Activated T-cell treated with anti-CD3 and anti-CD28 coated beads, Interleukin-2, amount 50 U/mL, for 72 hours (primary cell): Measurements from ENCODE around the gene SEMA7A. TPM values are rescaled to one million over a fixed set of nuclear protein-coding genes. Genes with fewer than 3 reads are reported as not detected.
A peak's percentile ranks its signal among the peaks of the same experiment; 100 is the strongest.

Source experiments
- ATAC-seq, 2 donors: fragments of 150-1000 bp; cut with Tn5 transposase; replicated peaks in 1 of 2; 2 replicates each; pipeline ENCODE4 v1.10.0; 2021; ENCODE audit warnings: moderate library complexity in 2 of 2, mild to moderate bottlenecking in 1 of 2
- DNase-seq, 2 donors: peaks; one replicate each; pipeline ENCODE4 v3.0.0; 2021 to 2022; ENCODE audit warnings: mixed read lengths in 1 of 2
- H3K27ac Mint-ChIP-seq: one replicate; pipeline ENCODE4 v1.8.0; 2022; ENCODE audit warnings: mild to moderate bottlenecking, moderate library complexity, mixed read lengths
- H3K27me3 Mint-ChIP-seq: one replicate; pipeline ENCODE4 v1.8.0; 2022; ENCODE audit warnings: low read depth, mixed read lengths
- H3K36me3 Mint-ChIP-seq, 2 donors: one replicate each; pipeline ENCODE4 v1.8.0; 2022; ENCODE audit warnings: mixed read lengths in 2 of 2, mild to moderate bottlenecking in 1 of 2; ENCODE audit not compliant: insufficient read depth in 2 of 2
- H3K4me1 Mint-ChIP-seq: one replicate; pipeline ENCODE4 v1.8.0; 2022; ENCODE audit warnings: low read depth, mixed read lengths
- H3K4me3 Mint-ChIP-seq, 2 donors: one replicate each; pipeline ENCODE4 v1.8.0; 2022; ENCODE audit warnings: mild to moderate bottlenecking in 2 of 2, mixed read lengths in 2 of 2, moderate library complexity in 2 of 2
- H3K9me3 Mint-ChIP-seq, 2 donors: one replicate each; pipeline ENCODE4 v1.8.0; 2022; ENCODE audit warnings: mixed read lengths in 2 of 2
- total RNA-seq, 2 donors: library from RNA; stranded (reverse); gene quantifications; one replicate each; pipeline ENCODE4 v1.2.3, GENCODE V29; 2022

SEMA7A gene
- total RNA-seq, 2 donors from 2014 or later: 46.7 to 57.1 TPM

DNA sequence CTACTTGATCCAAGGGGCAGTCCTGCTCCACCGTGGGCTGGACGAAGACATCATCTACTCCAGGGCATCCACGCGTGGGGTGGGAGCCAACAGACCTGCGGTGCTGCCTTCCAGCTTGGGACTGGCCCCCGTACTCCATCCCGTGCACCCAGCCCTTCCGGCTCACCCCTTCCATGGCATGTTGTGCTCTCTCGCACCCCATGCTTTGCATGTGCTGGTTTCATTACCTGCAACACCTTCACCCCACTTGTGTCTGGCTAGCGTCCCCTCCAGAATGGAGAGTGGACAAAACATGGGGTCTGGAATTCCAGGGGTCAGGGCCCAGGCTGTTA is 30.2 kb downstream of the SEMA7A start:
- peak overlapping the region; percentile 56 for H3K27ac Mint-ChIP-seq
- peak overlapping the region; percentile 42 to 61 for H3K4me3 Mint-ChIP-seq
- H3K27me3 Mint-ChIP-seq: no peaks in the 10 kb centered on the region
- peaks cover 88% of the 10 kb centered on the region for H3K4me1 Mint-ChIP-seq
- no peaks in the 10 kb centered on the region for H3K9me3 Mint-ChIP-seq
- DNase-seq (no peak), ATAC-seq (no peak)
- no peaks in the 10 kb centered on the region for H3K36me3 Mint-ChIP-seq

DNA sequence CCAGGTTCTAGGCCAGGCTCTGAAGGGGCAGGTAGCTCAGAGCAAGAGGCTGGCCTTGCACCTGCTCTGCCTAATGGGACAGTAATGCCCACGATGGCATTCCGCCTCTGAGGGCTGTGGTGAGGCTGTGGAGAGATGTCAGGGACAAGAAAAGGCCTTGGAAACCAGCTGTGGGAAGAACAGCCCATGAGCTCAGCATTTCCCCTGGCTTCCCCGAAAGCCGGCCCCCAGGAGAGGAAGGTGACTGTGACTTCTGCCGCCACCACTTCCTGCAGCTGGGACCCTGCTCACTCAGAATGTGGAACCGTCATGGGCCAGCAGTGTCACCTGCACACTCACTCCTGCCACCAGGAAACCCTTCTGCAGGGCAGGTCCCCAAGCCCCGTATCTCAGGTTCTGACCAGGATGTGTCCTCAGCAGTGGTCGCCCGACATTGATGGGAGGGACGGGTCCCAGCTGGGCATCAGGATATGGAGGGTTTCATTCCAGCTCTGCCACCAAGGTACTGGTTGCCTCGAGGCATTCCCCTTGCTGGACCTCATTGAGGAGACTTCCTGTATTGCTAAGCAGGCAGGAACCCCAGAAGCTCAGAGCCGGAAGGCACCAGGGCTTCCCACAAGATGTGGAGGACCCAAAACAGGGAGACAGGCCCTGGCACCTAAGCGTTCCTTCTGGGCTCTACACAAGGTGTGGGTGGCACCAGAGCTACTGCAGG is 30.7 kb downstream of the SEMA7A start:
- ATAC-seq: peak; percentile 77 to 87
- peaks cover 93% of the 10 kb centered on the region for H3K4me1 Mint-ChIP-seq
- no peaks in the 10 kb centered on the region for H3K27me3 Mint-ChIP-seq
- no peaks in the 10 kb centered on the region for H3K9me3 Mint-ChIP-seq
- H3K4me3 Mint-ChIP-seq: peak overlapping the region; percentile 42 to 61
- H3K27ac Mint-ChIP-seq: peak overlapping the region; percentile 56
- H3K36me3 Mint-ChIP-seq: no peaks in the 10 kb centered on the region
- DNase-seq: peak; percentile 89 to 90

DNA sequence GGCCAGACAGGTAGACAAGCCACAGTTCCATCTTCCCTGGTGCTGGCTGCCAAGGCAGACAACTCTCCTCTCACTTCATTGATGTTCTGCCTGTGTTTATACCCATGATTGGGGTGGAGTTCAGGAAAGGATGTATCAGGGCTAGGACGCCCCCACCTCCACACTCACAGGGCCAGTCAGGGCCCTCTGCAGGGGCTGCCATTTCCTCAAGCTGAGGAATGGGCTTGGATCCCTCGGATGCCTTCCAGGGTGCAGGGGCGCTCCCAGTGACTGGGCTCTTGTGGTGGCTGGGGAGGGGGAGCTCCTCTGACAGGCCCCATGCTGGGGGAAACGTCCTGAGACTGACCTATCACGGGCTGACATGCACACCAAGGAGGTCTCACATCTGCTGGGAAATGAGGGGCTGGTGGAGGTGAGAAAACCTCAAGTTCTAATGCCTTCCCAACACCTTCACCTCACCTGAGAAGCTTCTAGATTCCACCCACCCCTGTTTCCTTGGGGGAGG is 31.4 kb downstream of the SEMA7A start:
- Mint-ChIP-seq H3K4me1 (peaks cover 93% of the 10 kb centered on the region), H3K27me3 (no peaks in the 10 kb centered on the region), H3K9me3 (no peaks in the 10 kb centered on the region), H3K36me3 (no peaks in the 10 kb centered on the region), H3K27ac (peak overlapping the region; percentile 56), H3K4me3 (peak overlapping the region; percentile 42 to 61)
- no peak for ATAC-seq
- DNase-seq: peak in 1 of 2 donors; percentile 12

DNA sequence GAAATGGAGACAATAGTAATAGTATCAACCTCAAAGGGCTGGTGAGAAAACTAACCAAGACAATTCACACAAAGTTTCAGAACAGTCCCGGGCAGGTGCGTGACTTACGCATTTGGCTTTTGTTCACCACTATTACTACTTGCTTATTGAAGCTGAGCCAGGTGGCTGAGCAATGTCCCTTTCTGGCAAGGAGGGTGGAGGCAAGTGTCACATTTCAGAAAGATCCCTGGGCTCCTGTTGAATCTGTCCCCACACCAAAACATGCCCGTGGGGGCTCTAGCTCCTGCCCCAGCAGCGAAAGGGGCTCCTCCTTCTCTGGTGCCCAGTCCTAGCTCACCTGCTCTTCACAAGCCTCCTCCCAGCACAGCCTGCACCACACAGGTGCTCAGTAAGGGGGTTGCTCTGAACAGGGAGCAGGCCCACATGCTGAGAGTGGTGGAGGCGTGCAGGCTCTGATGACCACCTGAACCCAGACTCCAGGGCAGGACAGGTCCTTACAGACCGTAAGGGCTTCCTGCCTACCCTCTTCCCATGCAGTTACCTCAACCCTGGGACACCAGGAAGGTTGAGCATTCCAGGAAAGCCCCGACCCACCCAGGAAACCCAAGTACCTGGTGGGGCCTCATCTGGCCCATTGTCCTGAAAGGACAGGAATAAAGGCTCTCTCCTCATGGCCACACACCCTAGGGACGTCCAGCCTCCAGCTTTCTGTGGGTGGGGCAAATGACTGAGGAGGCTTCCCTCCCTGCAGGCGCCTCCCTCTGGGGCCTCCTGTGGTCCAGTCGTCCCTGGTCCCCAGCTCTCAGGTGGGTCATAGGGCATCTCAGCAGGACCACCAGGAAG is 32.6 kb downstream of the SEMA7A start:
- Mint-ChIP-seq H3K4me3 (peak overlapping the region; percentile 42 to 67), H3K27me3 (no peaks in the 10 kb centered on the region), H3K4me1 (peaks cover 95% of the 10 kb centered on the region), H3K36me3 (no peaks in the 10 kb centered on the region), H3K9me3 (no peaks in the 10 kb centered on the region), H3K27ac (peak overlapping the region; percentile 79)
- peak; percentile 20 to 36 for ATAC-seq
- peak; percentile 50 to 76 for DNase-seq

DNA sequence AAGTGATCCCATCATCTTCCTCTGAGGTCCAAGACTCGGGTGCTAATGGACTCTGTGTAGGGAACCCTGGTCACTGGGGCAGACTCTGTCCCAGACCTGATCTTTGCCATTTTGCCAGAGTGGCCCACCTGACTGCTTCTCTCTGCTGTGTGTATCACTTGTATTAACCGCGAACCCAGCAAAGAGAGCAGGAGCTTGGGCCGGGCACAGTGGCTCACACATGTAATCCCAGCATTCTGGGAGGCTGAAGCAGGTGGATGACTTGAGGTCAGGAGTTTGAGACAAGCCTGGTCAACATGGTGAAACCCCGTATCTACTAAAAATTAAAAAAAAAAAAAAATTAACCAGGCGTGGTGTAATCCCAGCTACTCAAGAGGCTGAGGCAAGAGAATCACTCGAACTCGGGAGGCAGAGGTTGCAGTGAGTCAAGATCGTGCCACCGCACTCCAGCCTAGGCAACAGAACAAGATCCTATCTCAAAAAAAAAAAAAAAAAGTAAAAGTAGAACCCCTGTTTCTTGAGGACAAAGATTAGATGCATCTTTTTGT is 33.4 kb downstream of the SEMA7A start:
- H3K9me3 Mint-ChIP-seq: no peaks in the 10 kb centered on the region
- no peaks in the 10 kb centered on the region for H3K27me3 Mint-ChIP-seq
- peak; percentile 43 to 66 for DNase-seq
- H3K4me1 Mint-ChIP-seq: peaks cover 95% of the 10 kb centered on the region
- peak overlapping the region; percentile 42 to 67 for H3K4me3 Mint-ChIP-seq
- no peaks in the 10 kb centered on the region for H3K36me3 Mint-ChIP-seq
- ATAC-seq: peak; percentile 4 to 24
- peak overlapping the region; percentile 79 for H3K27ac Mint-ChIP-seq

DNA sequence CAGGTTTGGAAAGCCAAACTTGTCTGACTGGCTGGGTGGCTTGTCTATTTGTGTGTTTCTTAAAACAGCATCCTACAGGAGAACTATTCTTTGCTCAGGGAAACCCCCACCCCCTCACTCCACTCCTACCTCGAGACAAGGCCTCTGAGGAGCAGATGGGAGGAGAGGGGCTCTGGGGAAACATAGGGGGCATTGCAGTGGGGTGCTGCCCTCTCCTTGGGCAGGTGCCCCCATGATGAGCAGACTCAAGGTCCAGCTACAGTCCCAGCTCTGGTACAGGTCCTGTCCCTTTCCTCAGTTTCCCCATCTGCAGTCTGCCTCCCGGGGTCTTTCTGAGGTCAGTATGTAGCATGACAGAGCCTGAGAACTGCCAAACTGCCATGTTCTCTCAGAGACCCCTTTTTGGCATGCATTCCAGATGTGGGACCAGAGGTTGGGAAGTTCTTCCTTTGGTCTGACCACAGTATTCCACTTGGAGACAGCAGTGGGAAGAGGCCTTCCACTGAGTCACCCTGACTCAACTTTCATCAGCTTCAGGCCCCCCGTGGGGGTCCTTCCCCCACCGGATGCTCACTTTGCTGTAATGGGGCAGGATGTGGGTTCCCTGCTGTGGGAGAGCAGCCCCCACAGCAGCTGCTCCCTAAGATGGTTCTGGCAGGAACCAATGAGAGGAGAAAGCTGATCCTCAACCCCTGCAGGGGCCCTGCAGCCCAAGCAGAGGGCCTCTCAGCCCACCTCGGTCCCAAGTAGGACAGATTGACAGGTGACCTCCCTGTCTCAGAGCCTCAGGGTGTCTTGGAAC is 34.0 kb downstream of the SEMA7A start:
- ATAC-seq (peak; percentile 4 to 16), DNase-seq (peak; percentile 67 to 75)
- Mint-ChIP-seq H3K36me3 (no peaks in the 10 kb centered on the region), H3K4me1 (peaks cover 100% of the 10 kb centered on the region), H3K9me3 (no peaks in the 10 kb centered on the region), H3K27me3 (no peaks in the 10 kb centered on the region), H3K27ac (peak overlapping the region; percentile 79), H3K4me3 (peak overlapping the region; percentile 42 to 67)

DNA sequence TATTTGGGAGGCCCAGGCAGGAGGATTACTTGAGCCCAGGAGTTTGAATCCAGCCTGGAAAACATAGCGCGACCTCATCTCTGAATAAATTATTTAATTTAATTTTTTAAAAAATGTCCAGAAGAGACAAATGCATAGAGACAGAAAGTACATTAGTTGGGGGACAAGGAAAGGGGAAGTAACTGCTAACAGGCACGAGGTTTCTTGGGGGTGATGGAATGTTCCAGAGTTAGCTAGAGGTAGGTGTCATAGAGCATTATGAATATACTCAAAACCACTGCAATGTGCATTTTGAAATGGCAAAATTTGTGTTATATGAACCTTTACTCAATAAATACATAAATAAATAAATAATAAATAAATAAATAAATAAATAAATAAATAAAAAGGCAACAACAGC is 34.7 kb downstream of the SEMA7A start:
- Mint-ChIP-seq H3K9me3 (no peaks in the 10 kb centered on the region), H3K4me1 (peaks cover 100% of the 10 kb centered on the region), H3K27ac (peak overlapping the region; percentile 63), H3K4me3 (peak overlapping the region; percentile 33 to 46), H3K27me3 (no peaks in the 10 kb centered on the region), H3K36me3 (no peaks in the 10 kb centered on the region)
- ATAC-seq: no peak
- no peak for DNase-seq

DNA sequence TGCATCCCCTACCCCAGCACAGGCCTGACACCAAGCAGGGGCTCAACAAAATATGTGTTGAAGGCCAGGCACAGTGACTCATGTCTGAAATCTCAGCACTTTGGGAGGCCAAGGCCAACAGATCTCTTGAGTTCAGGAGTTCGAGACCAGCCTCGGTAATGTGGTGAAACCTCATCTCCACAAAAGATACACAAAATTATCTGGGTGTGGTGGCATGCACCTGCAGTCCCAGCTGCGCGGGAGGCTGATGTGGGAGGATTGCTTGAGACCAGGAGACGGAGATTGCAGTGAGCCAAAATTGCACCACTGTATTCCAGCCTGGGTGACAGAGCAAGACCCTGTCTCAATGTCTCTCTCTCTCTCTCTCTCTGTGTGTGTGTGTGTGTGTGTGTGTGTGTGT is 35.6 kb downstream of the SEMA7A start:
- DNase-seq (no peak), ATAC-seq (no peak)
- Mint-ChIP-seq H3K9me3 (no peaks in the 10 kb centered on the region), H3K27ac (peak overlapping the region; percentile 29), H3K4me3 (peak overlapping the region; percentile 42 to 74), H3K27me3 (no peaks in the 10 kb centered on the region), H3K4me1 (peaks cover 100% of the 10 kb centered on the region), H3K36me3 (no peaks in the 10 kb centered on the region)

DNA sequence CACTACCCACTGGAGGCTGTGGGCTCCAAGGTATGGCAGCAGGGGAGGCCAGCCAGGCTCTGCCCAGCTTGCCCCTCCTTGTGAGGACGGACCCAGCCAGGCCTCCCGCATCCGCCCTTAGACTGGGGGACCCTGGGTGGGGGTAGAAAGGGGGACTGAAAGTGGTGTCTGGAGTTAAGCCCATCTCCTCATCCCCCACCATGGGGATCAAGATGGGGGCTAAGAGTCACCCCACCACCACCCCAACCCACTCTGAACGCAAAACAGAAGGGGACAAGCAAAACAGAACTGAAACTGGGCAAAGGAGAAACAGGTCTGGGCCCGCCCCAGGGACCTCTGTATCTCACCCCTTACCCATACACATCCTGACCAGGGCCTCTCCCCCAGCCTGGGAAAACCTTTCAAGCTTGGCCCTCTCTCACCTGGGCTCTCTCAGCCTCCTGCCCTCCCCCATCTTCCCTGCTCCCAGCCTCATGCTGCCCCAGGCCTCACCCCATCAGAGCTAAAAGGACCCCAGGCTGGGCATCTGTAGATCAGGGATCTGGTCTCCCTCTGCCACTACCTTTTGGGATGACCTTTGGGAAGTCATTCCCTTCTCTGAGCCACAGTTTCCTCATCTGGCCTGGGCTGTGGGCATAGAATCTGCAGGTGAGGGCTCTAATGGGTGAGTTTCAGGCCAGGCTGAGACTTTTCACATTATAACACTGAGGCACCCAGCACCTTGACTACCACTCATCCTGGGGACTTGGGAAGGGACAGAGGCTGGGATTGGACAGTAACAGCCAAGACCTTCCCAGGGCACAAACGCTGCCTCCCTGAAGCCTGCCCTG is 36.3 kb downstream of the SEMA7A start:
- H3K27me3 Mint-ChIP-seq: no peaks in the 10 kb centered on the region
- H3K9me3 Mint-ChIP-seq: no peaks in the 10 kb centered on the region
- no peaks in the 10 kb centered on the region for H3K36me3 Mint-ChIP-seq
- ATAC-seq (peak in 1 of 2 donors; percentile 0), DNase-seq (peak in 1 of 2 donors; percentile 34)
- peaks cover 100% of the 10 kb centered on the region for H3K4me1 Mint-ChIP-seq
- peak overlapping the region; percentile 69 to 74 for H3K4me3 Mint-ChIP-seq
- H3K27ac Mint-ChIP-seq: peak overlapping the region; percentile 49

DNA sequence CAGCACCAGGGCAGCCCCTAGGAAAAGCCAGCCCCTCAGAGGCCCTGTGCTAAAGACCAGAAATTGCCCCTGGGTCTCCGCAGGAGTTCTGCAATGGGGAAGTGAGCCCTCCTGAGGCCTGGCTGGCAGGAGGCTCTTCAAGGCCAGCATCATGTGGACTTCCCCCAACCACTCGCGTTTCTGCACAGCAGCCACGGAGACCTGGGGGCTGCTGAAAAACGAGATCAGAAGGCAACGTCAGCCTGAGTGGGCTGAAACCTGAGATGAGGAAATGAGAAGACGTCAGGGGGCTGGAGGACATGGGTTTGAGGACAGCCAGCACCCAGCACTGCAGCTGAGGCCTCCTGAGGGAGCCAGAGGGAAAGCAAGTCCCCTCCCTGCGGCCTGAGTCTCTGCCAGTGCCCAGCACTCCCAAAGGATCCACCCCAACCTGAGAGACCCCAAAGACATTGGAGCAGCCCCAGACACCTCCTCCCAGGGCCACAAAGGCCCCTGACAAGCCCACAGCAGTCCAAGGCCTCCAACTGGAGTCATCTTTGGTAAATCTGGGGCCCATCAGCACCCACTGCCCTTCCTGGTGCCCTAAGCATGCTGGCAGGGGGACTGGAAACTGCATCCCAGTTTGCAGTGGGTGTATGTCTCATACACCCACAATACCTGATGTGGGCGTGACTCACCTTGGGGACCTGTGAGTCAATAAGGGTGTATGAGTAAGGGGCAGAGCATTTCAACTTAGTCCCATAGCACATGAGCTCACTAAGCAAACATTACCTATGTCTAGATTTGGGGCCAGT is 37.1 kb downstream of the SEMA7A start:
- Mint-ChIP-seq H3K36me3 (no peaks in the 10 kb centered on the region), H3K4me1 (peaks cover 100% of the 10 kb centered on the region), H3K27ac (peak overlapping the region; percentile 91), H3K4me3 (peak overlapping the region; percentile 69 to 74), H3K27me3 (no peaks in the 10 kb centered on the region), H3K9me3 (no peaks in the 10 kb centered on the region)
- peak; percentile 72 to 75 for ATAC-seq
- DNase-seq: peak; percentile 74 to 84

DNA sequence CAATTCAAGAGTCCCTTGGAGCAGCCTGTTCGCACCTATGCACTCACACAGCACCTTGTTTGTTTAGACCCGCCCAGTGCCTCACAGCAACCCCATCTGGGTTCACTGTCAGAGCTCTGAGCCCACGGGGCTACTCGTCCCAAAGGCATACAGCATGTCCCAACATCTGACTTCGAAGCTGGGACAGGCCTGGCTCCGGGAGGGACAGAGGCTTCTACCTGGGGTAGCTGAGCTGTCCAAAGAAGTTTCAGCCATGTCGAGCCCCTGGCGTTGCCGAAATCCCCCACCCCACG is 37.7 kb downstream of the SEMA7A start:
- DNase-seq (no peak), ATAC-seq (no peak)
- peak overlapping the region; percentile 91 for H3K27ac Mint-ChIP-seq
- H3K9me3 Mint-ChIP-seq: no peaks in the 10 kb centered on the region
- H3K4me1 Mint-ChIP-seq: peaks cover 100% of the 10 kb centered on the region
- H3K4me3 Mint-ChIP-seq: peak overlapping the region; percentile 69 to 74
- no peaks in the 10 kb centered on the region for H3K27me3 Mint-ChIP-seq
- H3K36me3 Mint-ChIP-seq: no peaks in the 10 kb centered on the region
